HepG2 (cell line): ENCODE results near the gene OPRL1. TPM values are rescaled to one million over a fixed set of nuclear protein-coding genes. Genes with fewer than 3 reads are reported as not detected.

Experiments used
- ATRX ChIP-seq: sonication (generic); formaldehyde crosslinking; IDR thresholded peaks from 2 replicates; pipeline ENCODE4 v1.4.0; 2020; ENCODE audit warnings: missing genetic modification reagents, borderline replicate concordance
- ESRRA ChIP-seq: sonication (generic); formaldehyde crosslinking; IDR thresholded peaks from 2 replicates; pipeline ENCODE4 v1.5.1; 2020; ENCODE audit warnings: mild to moderate bottlenecking, low read depth, missing genetic modification reagents
- ETV5 ChIP-seq: IDR thresholded peaks from 2 replicates; pipeline ENCODE4 v1.6.1; 2018; ENCODE audit warnings: missing biosample characterization, missing genetic modification reagents, inconsistent platforms, borderline replicate concordance
- GPN1 ChIP-seq: sonication (generic); formaldehyde crosslinking; IDR thresholded peaks from 2 replicates; pipeline ENCODE4 v1.5.1; 2020; ENCODE audit warnings: missing genetic modification reagents, borderline replicate concordance
- JARID2 ChIP-seq: sonication (generic); formaldehyde crosslinking; IDR thresholded peaks from 2 replicates; pipeline ENCODE4 v1.8.1; 2023; ENCODE audit warnings: missing genetic modification reagents, inconsistent platforms; ENCODE audit not compliant: insufficient replicate concordance
- RFX3 ChIP-seq: IDR thresholded peaks from 2 replicates; pipeline ENCODE4 v1.6.1; 2016; ENCODE audit warnings: missing biosample characterization, missing genetic modification reagents
- ZFP36 ChIP-seq: fragments of 150-350 bp; IDR thresholded peaks from 2 replicates; pipeline ENCODE4 v1.6.1; 2018; ENCODE audit warnings: borderline replicate concordance, low read length, low read depth; ENCODE audit not compliant: partially characterized antibody
- ZNF572 ChIP-seq: sonication (generic); formaldehyde crosslinking; IDR thresholded peaks from 2 replicates; pipeline ENCODE4 v1.5.1; 2020; ENCODE audit warnings: mild to moderate bottlenecking, missing genetic modification reagents
- ZNF891 ChIP-seq: sonication (generic); formaldehyde crosslinking; IDR thresholded peaks from 2 replicates; pipeline ENCODE4 v1.5.0; 2020; ENCODE audit warnings: mild to moderate bottlenecking, missing genetic modification reagents
- polyA plus RNA-seq, 8 experiments: library from polyadenylated mRNA; depleted of rRNA in 3 of 8; stranded (reverse) in 7 of 8; unstranded in 1 of 8; fragments of >200 nt; fragmentation: Illumina TruSeq in 4 of 8; extraction: Trizol in 4 of 8; gene quantifications; 2 replicates each; pipeline versions ENCODE4 v1.2.1 to v1.2.3, GENCODE V29; 2011 to 2016; ENCODE audit warnings: low read depth in 4 of 8, missing spikeins in 1 of 8, mixed read lengths in 1 of 8; ENCODE audit not compliant: insufficient read depth in 1 of 8
- total RNA-seq, 5 experiments: library from RNA; depleted of rRNA; stranded (reverse); fragments of >200 nt; fragmentation: Illumina TruSeq; extraction: Trizol; gene quantifications; 2 replicates each; pipeline ENCODE4 v1.2.3, GENCODE V29; 2016; ENCODE audit warnings: low read depth in 1 of 5
- TF ChIP-seq, protein P1 (sequence below): sonication (generic); formaldehyde crosslinking; IDR thresholded peaks from 2 replicates; pipeline ENCODE4 v1.4.0; 2020; ENCODE audit warnings: missing genetic modification reagents
- TF ChIP-seq, protein P2 (sequence below): sonication (generic); formaldehyde crosslinking; IDR thresholded peaks from 2 replicates; pipeline ENCODE4 v1.5.1; 2020; ENCODE audit warnings: mild to moderate bottlenecking, missing genetic modification reagents, moderate library complexity
- TF ChIP-seq, protein P3 (sequence below): sonication (generic); formaldehyde crosslinking; IDR thresholded peaks from 2 replicates; pipeline ENCODE4 v1.4.0; 2020; ENCODE audit warnings: mild to moderate bottlenecking, missing genetic modification reagents
- TF ChIP-seq, protein P4 (sequence below): sonication (generic); formaldehyde crosslinking; IDR thresholded peaks from 2 replicates; pipeline ENCODE4 v1.5.0; 2020; ENCODE audit warnings: mild to moderate bottlenecking, missing genetic modification reagents

The OPRL1 gene
- total and polyA plus RNA-seq, 2 of the 13 experiments (the other 11 are each of a cell fraction or from before 2014, with no cell fraction given), result 0.35 to 0.71 TPM

- TF ChIP-seq, protein P1, sequence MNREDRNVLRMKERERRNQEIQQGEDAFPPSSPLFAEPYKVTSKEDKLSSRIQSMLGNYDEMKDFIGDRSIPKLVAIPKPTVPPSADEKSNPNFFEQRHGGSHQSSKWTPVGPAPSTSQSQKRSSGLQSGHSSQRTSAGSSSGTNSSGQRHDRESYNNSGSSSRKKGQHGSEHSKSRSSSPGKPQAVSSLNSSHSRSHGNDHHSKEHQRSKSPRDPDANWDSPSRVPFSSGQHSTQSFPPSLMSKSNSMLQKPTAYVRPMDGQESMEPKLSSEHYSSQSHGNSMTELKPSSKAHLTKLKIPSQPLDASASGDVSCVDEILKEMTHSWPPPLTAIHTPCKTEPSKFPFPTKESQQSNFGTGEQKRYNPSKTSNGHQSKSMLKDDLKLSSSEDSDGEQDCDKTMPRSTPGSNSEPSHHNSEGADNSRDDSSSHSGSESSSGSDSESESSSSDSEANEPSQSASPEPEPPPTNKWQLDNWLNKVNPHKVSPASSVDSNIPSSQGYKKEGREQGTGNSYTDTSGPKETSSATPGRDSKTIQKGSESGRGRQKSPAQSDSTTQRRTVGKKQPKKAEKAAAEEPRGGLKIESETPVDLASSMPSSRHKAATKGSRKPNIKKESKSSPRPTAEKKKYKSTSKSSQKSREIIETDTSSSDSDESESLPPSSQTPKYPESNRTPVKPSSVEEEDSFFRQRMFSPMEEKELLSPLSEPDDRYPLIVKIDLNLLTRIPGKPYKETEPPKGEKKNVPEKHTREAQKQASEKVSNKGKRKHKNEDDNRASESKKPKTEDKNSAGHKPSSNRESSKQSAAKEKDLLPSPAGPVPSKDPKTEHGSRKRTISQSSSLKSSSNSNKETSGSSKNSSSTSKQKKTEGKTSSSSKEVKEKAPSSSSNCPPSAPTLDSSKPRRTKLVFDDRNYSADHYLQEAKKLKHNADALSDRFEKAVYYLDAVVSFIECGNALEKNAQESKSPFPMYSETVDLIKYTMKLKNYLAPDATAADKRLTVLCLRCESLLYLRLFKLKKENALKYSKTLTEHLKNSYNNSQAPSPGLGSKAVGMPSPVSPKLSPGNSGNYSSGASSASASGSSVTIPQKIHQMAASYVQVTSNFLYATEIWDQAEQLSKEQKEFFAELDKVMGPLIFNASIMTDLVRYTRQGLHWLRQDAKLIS (CRISPR knock-in tag), result no peak
- TF ChIP-seq ZFP36 (no peak), ESRRA (CRISPR knock-in tag) (no peak), RFX3 (CRISPR knock-in tag) (no peak), ETV5 (CRISPR knock-in tag) (peak; percentile 8; the same call in 1 of the 2 replicates), ATRX (CRISPR knock-in tag) (no peak), GPN1 (CRISPR knock-in tag) (0 out of 2 replicates have a peak, but pooled peaks have one; percentile 65), ZNF572 (CRISPR knock-in tag) (0 out of 2 replicates have a peak, but pooled peaks have one; percentile 55), JARID2 (CRISPR knock-in tag) (no peak), ZNF891 (CRISPR knock-in tag) (peak; percentile 18; the same call in 1 of the 2 replicates)
- TF ChIP-seq, protein P2, sequence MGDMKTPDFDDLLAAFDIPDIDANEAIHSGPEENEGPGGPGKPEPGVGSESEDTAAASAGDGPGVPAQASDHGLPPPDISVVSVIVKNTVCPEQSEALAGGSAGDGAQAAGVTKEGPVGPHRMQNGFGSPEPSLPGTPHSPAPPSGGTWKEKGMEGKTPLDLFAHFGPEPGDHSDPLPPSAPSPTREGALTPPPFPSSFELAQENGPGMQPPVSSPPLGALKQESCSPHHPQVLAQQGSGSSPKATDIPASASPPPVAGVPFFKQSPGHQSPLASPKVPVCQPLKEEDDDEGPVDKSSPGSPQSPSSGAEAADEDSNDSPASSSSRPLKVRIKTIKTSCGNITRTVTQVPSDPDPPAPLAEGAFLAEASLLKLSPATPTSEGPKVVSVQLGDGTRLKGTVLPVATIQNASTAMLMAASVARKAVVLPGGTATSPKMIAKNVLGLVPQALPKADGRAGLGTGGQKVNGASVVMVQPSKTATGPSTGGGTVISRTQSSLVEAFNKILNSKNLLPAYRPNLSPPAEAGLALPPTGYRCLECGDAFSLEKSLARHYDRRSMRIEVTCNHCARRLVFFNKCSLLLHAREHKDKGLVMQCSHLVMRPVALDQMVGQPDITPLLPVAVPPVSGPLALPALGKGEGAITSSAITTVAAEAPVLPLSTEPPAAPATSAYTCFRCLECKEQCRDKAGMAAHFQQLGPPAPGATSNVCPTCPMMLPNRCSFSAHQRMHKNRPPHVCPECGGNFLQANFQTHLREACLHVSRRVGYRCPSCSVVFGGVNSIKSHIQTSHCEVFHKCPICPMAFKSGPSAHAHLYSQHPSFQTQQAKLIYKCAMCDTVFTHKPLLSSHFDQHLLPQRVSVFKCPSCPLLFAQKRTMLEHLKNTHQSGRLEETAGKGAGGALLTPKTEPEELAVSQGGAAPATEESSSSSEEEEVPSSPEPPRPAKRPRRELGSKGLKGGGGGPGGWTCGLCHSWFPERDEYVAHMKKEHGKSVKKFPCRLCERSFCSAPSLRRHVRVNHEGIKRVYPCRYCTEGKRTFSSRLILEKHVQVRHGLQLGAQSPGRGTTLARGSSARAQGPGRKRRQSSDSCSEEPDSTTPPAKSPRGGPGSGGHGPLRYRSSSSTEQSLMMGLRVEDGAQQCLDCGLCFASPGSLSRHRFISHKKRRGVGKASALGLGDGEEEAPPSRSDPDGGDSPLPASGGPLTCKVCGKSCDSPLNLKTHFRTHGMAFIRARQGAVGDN (CRISPR knock-in tag), result peak; percentile 36; the same call in 1 of the 2 replicates
- TF ChIP-seq, protein P3, sequence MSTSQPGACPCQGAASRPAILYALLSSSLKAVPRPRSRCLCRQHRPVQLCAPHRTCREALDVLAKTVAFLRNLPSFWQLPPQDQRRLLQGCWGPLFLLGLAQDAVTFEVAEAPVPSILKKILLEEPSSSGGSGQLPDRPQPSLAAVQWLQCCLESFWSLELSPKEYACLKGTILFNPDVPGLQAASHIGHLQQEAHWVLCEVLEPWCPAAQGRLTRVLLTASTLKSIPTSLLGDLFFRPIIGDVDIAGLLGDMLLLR (CRISPR knock-in tag), result no peak
- TF ChIP-seq, protein P4, sequence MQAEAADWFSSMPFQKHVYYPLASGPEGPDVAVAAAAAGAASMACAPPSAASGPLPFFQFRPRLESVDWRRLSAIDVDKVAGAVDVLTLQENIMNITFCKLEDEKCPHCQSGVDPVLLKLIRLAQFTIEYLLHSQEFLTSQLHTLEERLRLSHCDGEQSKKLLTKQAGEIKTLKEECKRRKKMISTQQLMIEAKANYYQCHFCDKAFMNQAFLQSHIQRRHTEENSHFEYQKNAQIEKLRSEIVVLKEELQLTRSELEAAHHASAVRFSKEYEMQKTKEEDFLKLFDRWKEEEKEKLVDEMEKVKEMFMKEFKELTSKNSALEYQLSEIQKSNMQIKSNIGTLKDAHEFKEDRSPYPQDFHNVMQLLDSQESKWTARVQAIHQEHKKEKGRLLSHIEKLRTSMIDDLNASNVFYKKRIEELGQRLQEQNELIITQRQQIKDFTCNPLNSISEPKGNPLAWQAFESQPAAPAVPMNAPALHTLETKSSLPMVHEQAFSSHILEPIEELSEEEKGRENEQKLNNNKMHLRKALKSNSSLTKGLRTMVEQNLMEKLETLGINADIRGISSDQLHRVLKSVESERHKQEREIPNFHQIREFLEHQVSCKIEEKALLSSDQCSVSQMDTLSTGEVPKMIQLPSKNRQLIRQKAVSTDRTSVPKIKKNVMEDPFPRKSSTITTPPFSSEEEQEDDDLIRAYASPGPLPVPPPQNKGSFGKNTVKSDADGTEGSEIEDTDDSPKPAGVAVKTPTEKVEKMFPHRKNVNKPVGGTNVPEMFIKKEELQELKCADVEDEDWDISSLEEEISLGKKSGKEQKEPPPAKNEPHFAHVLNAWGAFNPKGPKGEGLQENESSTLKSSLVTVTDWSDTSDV, result 0 out of 2 replicates have a peak, but pooled peaks have one; percentile 22
These were observed 12.6 kb downstream of the OPRL1 start (continued) for GRCh38 chr20:64092258-64093012.
